GM21515 (cell line): ENCODE data around the gene LY6G5B.

ENCODE experiments used
- ATAC-seq: cut with Tn5 transposase; IDR thresholded peaks from one replicate; pipeline ENCODE4 v1.9.1; 2021; ENCODE audit not compliant: unreplicated experiment

LY6G5B gene

DNA sequence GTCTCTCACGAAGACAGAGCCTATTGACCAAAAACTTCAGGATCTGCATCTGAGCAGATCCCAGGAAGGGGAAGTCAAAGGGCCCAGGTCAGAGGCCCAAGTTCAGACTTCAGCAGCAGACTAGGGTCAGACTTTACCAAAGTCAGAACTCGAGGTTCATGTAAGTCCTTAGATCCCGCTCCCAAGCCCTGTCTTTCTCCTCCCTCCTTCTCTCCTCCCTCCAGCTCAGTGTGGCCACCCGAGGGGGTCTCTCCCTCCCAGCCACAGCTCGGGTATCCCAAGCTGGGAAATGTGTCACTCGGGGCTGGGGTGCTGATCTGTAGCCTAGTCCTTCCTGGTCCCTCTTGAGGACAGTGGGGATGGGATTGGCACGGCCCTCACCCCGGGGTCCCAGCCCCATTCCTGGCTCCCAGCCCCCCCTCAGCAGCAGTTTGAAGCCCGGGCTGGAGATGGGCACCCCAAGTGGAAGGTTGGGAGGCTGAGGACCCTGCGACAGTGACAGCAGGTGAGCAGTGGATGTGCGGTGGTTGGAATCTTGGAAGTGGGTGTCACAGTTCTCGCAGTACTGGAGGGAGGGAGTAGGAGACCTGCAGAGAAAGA is 7.6 kb upstream of the LY6G5B start:
- no peak for ATAC-seq

DNA sequence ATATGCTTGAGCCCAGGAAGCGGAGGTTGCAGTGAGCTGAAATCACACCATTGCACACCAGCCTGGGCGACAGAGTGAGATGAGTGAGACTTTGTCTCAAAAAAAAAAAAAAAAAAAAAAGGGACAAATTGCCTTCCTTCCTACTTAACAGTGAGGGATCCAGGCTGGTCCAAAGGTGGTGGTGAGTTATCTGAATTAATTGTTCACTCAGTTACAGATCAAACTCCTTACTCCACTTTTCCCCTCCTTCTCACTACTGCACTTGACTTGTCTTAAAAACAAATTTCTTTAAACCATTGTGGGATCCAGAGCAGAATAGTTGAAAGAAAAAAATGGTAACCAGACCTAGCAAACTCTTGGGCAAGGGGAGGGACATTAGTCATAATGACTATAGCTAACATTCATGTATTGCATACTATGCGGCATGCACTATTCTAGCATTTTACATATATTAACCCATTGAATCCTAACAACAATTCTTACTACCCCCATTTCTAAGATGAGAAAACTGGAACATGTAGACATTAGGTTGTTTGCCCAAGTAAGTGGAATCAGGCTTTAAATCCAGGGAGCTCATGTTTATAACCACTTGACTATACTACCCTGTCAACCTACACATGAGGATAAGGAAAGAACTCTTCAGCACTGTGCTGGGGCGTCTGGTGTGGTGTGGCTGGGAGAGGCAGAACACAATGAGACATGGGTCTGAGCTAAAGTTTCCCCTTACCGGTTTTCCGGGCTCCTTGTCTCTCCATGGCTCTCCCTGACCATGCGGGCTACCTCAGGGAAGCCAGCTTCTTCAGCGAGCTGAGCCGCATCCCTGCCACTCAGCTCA is 6.4 kb upstream of the LY6G5B start:
- no peak for ATAC-seq

DNA sequence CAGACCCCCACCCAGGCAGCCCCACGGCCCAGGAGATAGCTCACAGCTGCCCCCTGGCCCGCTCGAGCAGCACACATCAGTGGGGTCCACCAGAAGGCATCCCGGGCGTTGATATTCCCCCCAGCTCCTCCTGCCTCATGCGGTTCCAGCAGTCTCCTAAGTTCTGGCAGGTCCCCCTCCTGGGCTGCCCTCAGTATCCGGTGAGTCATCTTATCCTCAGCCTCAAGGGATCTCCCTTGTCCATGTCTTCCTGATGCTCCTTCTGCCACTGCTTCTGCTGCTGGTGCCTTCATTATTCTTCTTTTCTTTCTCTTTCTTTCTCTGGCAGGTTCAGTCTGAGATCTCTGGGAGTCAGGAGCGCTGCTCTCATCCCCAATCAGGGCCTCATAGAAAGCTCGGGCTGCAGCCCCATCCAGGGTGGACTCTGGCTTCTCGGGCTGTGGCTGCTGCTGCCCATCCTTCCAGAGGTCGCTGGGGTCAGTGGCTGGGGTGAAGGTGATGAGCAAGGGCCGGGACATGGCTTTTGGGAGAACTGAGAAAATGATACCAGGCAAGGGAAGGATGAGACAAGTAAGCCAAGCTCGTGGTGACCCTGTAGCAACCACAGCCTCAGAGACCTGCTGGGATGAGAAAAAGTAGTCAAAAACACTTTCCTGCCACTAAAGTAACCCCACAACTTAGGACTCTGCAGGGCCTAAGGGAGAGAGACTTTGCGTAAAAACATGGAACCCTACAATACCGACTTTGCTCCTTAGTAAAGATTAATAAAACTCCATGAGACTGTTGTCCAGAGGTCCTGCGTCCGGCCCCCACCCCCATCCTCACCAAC is 5.6 kb upstream of the LY6G5B start:
- ATAC-seq, result no peak

DNA sequence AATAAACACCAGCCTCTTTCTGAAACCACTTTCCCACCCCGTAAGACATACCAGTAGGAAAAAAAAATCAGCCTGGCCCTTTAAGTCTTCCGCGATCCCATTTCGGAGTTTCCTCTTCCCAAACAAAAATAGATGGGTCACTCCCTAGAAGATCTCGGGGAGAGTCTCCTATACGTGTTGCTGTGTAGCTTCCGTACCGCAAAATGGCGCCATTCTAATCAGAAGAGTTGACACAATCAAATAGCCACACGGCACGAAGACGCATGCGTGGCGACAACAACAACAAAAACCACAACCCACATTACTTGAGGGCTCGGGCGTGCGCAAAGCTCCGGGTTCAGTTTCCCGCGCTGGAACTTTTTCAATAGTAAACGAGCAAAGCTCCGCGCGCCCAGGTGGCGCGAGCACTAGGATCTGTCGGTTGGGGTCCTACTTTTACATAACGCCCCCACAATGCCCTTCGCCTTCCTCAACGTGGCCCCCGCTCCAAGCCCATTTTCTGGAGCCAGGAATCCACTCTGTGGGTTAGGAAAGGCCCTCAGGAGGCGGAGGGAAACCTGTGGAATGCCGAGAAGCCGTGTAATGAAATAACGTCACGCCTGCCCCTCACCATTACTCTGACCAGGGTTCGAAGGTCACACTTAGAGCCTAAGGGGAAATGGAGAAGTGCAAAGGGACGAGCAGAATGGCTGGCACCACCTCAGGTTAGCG is 4.8 kb upstream of the LY6G5B start, which contains the start of gene GPANK1:
Gene GPANK1 (minus strand): TSS at position 208 of the 711 bp plus-strand sequence. CDS start 519 bp downstream, outside the sequence.
- peak; percentile 25 for ATAC-seq

DNA sequence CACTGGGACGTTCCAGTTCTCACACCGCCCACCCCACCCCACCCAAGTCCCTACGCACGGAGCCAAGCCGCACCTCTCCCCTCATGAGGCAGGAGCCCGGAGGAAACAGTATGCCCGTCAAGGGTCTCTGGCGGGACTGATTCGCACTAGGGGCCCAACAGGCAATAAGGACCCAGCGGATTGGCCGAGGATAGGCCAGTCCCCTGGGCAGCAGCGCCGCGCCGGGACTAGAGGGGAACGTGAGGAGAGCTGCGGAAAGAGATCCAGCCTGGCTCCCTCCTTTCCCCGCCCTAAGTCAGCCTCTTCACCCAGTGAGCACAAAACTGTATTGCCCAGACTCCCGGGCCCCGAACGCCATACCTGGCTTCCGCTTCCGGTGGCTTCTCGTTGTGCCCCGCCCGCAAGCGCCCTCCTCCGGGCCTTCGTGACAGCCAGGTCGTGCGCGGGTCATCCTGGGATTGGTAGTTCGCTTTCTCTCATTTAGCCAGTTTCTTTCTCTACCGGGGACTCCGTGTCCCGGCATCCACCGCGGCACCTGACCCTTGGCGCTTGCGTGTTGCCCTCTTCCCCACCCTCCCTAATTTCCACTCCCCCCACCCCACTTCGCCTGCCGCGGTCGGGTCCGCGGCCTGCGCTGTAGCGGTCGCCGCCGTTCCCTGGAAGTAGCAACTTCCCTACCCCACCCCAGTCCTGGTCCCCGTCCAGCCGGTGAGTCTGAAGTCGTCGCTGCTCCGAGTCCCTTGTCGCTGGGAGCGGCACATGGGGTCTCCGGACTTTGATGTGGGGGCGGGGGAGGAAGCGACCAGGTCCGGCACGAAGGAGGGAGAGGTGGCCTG is 4.1 kb upstream of the LY6G5B start, which contains the start of gene CSNK2B:
Gene CSNK2B (plus strand): TSS at position 580 of the 836 bp plus-strand sequence. CDS start 752 bp downstream, outside the sequence.
- peak; percentile 68 for ATAC-seq

DNA sequence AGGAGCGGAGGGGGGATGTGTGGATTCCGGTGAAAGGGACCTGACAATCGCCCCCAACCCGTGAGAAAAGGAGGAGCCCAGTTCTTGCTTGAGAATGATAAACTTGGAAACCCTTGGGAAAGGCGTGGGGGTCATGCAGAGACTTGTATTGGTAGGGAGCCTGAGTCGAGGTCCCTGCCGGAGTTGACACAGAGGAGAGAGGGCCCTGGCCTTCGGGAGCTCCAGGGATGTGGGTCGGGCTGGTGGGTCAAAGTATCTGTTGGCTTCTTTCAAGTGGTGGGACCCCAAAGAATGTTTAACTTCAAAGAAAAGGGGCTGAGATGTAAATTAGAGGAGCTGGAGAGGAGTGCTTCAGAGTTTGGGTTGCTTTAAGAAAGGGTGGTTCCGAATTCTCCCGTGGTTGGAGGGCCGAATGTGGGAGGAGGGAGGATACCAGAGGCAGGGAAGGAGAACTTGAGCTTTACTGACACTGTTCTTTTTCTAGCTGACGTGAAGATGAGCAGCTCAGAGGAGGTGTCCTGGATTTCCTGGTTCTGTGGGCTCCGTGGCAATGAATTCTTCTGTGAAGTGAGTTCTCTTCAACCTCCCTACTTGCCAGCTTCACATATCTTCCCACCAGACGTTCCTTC is 3.3 kb upstream of the LY6G5B start:
- ATAC-seq, result no peak

DNA sequence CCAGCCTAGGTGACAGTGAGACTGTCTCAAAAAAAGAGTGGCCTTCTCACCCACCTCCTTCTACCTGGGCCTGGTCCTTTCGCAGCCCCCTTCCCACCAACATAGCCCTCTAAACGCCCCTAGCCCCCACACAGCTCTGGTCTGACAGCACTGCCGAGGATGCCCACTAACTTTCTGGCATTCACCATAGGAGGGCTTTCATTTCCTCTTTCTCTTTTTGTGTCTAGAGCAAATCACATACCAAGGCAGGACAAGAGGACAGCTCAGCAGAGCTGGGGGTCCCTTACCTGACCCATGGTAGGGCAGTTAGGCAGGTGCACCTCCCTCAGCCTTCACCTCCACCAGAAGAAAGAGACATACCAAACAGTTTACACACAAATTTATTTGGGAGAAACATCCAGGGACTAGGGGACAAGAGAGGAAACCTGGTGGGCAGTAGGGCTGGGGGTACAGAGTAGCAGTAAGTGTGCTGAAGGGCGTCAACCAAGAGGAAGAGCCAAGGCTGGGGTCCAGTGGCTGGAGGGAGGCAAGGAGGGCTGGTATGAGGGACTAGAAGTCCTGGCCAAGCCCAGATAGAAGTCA is 6.6 kb downstream of the LY6G5B start:
- ATAC-seq, result no peak

DNA sequence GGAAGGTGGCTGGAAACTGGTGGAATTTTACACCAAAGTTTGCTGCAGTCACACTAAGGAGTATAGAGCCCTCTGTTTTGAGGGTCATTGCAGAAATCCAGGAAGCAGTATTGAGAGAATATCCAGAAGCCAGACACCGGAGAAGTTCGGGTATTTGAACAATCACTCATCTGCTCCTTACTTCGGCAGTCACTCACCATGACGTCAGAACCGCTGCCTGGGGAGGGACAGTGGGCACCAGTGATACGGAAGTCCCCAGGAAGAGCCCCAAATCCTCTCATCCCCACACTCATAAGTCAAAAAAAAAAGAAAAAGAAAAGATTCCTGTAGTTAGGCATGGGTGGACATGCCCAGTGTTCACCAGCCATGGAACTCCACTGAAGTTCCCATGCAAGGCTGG is 7.1 kb downstream of the LY6G5B start:
- no peak for ATAC-seq

DNA sequence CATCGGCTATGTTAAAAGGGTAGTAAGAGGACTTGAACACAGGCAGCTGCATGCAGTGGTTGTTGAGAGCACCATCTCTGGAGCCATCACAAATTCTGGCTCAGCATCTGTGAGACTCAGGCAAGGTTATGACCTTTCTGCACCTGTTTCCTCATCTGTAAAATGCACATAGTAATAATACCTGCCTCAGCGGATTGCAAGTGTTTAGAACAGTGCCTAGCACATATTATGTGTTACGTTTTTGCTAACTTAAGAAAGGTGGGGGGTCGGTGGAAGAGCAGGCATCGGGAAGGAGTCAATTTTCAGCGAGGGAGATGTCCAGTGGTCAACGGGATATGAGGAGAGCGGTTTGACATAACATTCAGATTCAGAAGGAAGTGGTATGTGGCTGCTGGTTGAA is 8.2 kb downstream of the LY6G5B start:
- no peak for ATAC-seq

DNA sequence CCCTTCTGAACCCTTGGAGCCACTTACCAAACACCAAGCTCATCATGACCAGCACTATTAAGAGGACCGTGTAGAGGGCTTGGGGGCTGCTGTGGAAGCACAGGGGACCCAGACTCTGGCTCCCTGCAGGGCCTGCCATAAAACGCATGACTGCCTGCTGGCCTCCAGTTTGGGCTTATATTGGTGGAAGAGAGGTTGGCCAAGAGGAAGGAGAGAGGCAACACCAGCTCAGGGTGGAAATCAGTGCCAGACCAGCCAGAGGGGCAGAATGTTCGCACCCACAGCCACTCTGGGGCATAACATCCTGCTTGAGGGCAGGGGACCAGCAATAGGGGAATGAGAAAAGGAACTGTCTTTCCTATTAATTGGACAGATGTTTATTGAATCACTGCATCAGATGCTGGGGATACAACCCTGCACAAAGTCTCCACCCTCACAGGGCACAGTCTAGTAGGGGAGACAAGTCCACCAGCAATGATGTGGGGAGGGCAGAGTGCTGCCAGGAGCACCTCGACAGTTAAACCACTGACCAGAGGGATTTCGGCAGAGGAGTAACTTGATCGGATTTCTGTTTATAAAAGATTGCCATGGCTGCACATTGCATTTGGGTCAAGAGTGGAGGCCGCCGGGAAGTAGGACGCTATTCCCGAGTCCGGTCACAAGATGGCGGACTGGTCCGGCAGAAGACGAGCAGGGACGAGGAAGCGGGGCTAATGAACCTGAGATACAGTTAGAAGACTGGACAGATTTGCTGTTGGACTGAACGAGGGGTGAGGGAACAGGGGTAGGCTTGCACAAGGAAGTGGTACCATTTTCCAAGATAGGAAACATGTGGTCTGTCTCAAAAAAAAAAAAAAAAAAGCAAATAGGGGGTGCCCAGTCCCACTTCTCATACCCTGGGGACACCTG is 10.7 kb downstream of the LY6G5B start, which contains the start of gene LY6G5C:
Gene LY6G5C (minus strand): TSS at position 842 of the 909 bp plus-strand sequence. CDS start 694 bp downstream, at position 148.
- no peak for ATAC-seq

DNA sequence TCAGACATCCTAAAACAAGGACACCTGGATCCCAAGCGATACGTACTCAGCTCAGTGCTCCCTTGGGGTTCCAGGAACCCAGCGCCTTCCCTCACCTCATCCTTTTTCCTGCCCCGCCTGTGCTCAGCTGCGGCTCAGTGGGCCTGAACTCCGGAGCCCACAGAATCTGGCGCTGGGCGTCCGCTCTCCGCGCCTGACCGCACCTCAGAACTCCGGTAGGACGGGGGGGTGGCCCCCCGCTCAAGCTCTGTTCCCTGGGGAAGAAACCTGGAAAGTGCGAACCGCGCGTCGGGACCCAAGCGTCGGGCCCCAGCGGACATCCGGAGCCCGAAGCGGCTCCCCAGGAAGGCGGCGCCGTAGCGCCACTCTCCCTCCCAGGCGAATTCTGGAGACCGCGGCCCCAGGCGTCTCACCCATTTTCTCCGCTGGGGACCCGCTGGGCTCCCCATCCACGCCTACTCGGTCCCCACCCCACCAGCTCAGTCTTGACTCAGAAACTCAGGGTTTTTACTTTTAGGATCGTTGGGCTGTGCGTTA is 11.4 kb downstream of the LY6G5B start:
- ATAC-seq, result no peak

DNA sequence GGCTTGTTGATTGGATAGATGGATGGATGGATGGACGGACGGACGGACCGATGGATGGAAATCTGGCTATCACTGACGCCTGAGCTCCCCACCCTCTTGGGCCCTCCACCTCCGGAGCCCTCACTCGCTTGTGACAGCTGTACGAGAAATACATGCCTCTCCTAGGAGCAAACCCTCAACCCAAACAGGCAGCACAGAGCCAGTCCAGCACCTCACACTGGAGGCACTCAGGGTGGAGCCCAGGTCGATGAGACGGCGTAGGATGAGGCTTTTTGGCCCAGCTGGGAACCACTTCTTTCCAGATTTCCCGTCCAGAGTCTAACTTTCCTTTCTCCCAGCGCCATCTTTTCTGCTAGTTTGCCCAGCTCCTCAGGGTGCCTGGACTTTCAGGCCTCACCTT is 13.8 kb downstream of the LY6G5B start:
- ATAC-seq, result no peak

DNA sequence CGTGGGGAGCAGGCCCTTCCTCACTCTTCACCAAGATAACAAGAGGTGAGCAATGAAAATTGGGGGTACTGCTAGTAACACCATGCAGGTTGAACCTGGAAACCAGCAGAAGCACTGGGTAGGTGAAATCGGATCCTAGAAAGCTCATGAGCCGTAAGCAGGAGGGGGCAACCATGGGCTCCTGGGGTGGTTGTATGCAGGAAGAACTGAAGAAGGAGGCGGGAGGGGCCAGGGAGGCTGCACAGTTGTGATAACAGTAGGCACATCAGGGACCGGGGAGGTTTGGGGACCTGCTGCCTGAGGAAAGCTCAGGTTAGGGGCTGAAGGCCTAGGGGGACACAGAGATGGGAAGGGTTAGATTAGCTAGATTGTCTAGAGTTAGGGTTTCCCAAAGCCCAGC is 16.7 kb downstream of the LY6G5B start:
- ATAC-seq, result no peak

DNA sequence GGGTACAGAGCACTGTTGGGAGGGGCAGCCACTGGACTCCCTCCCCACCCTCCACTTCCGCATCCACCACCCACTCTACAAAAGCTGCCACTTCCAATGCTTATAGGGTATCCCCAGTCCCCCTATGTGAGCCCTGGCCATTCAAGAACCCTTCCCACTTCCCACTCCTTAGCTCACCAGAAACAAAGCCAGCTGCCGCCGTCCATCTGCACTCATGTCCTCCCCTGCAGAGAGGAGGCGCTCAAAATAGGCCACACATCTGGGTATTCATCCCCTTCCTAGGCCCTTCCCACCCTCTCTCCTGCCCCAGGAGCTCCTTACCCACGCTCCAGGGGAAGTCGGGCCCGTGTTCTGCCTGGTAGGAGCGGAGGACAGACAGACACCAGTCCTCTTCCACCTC is 17.5 kb downstream of the LY6G5B start:
- ATAC-seq, result no peak

DNA sequence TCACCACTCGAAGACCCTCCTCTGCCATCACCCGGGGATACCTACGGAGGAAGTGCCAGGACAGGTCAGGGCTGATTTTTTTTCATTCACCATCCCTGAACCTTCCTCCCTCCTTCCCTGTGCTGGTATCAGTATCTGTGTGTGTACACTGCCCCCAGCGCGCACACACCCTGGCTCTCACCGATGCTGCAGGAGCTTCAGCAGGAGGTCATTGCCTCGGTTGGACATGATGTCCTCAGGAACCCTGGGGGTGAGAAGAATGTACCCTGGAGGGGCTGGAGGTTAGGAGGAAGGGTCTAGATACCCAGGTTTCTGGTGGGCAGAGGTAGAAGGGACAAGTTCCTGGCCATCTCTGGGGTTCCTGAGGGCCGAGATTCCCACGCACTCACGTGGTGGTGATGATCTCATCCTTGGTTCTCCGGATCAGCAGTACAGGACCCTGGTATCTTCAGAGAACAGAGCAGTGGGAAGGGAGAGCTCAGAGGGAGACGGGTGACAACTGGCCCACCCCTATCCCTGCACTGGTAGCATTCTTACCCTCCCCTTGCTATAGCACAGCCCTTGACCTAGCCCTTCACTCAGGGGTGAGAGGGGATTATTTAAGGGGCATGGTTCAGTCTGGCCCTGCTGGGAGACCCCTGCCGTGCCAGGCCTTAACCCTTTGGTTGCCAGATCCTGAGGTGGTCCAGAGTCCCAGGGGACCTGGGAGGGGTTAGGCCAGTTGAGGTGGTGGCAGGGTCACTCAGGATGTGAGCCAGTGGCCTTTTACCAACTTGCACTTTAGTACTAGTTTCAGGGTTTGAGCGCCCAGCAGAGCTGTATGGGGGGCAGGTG is 18.3 kb downstream of the LY6G5B start:
- no peak for ATAC-seq

DNA sequence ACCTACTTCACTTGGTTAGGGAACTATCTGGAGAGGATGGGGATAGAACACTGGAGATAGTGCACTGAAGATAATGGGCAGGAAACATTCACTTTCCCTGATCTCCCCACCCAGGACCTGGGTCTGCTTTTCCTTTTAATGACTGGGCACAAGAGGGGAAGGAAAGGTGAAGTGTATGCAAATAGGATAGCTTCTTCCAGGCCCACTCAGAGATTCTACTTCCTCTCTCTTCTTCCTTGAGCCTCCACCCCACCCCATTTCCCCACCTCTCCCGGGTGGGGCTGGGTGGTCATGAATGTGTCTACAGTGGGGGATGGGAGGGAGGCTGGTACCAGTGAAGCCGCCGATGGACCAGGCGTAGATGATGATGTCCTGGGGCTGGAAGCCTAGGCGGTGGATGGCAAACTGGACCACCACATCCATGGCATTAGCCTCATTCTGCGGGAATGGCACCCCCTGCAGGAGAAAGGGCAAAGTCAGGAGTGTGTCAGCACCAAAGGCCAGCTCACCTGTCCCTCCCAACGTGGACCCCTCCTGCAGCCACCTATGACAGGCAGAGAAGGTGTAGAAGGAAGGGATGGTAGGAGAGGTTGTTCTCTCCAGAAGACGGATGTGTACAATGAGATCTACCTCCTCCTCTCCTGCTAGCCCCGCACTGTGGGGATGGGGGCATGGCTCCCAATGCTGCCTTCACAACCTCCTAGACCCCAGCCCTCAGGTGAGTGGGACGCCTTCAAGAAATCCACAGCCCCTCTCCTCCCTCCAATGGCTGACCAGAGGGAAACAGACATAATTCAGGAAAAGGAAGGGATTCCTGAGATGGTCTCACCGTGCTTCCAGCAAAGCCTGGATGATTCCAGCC is 19.7 kb downstream of the LY6G5B start:
- no peak for ATAC-seq
